HG03060 (cell line): Measurements from ENCODE around the gene RAB39A.

ENCODE experiments used
- ATAC-seq: cut with Tn5 transposase; IDR thresholded peaks from one replicate; pipeline ENCODE4 v1.9.1; 2021; ENCODE audit warnings: low read depth, moderate number of reproducible peaks; ENCODE audit not compliant: unreplicated experiment

Gene RAB39A

GRCh38 chr11:107957109-107957588, 28.9 kb downstream of the RAB39A start:
- ATAC-seq, result no peak

- ATAC-seq, result no peak
Measured at GRCh38 chr11:107961480-107961879, 33.2 kb downstream of the RAB39A start.

DNA sequence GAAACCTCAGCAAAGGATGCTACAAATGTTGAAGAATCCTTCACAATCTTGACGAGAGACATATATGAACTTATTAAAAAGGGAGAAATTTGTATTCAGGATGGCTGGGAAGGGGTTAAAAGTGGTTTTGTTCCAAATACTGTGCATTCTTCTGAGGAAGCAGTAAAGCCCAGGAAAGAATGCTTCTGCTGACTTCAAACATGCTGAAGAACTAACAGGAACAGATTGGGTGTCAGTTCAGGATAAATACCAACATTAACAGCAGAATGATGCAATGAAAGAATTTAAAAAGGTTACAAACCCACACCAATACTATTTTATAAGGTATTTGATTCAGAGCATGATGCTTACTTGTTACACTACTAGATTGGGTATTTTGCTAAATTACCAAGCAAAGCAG, 33.9 kb downstream of the RAB39A start:
- no peak for ATAC-seq

- ATAC-seq, result no peak
Measured at GRCh38 chr11:107963091-107963490, 34.8 kb downstream of the RAB39A start.

GRCh38 chr11:107969219-107969618, 41.0 kb downstream of the RAB39A start:
- ATAC-seq, result no peak

DNA sequence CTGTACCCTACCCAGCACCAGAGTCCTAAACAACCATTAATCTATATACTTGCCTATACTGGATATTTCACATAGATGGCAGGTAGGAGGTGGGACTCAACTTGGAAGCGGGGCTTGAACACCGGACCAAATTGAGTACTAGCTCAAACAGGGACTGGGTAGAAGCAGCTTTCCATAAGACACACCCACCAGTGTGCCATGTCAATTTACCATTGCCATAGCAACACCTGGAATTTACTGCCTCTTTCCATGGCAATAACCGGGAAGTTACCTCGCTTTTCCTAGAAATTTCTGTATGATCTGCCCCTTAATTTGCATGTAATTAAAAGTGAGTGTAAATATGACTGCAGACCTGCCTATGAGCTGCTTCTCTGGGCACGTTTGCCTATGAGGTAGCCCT, 41.8 kb downstream of the RAB39A start:
- no peak for ATAC-seq

GRCh38 chr11:107973641-107974040, 45.4 kb downstream of the RAB39A start:
- no peak for ATAC-seq

- no peak for ATAC-seq
Measured at GRCh38 chr11:107988397-107989158, 60.3 kb downstream of the RAB39A start.

- no peak for ATAC-seq
Measured at GRCh38 chr11:107991868-107992414, 63.7 kb downstream of the RAB39A start.

- ATAC-seq, result no peak
Measured at GRCh38 chr11:107996006-107996776, 67.9 kb downstream of the RAB39A start.

DNA sequence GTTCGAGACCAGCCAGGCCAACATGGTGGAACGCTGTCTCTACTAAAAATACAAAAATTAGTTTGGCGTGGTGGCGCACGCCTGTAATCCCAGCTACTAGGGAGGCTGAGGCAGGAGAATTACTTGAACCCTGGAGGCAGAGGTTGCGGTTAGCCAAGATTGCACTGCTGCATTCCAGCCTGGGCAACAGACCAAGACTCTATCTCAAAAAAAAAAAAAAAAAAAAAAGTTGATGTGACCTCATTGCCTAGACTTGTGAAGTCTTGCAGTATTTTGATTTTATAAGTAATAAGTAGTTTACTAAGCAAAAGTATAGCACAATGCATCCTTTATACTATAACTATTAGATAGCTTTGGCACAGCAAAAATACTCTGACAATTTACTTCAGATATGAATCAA, 70.5 kb downstream of the RAB39A start:
- ATAC-seq, result no peak

- ATAC-seq, result no peak
Measured at GRCh38 chr11:107999759-108000455, 71.7 kb downstream of the RAB39A start.

- ATAC-seq, result no peak
Measured at GRCh38 chr11:108002476-108002875, 74.2 kb downstream of the RAB39A start.

- ATAC-seq, result no peak
Measured at GRCh38 chr11:108003623-108004022, 75.4 kb downstream of the RAB39A start.

GRCh38 chr11:108007819-108008218, 79.6 kb downstream of the RAB39A start:
- no peak for ATAC-seq

GRCh38 chr11:108008656-108009496, 80.6 kb downstream of the RAB39A start, which contains the start of gene CUL5:
Gene CUL5, plus strand, starts transcription at chr11:108008898. Its CDS starts 451 bp downstream, at chr11:108009349.
- ATAC-seq, result peak; percentile 69

DNA sequence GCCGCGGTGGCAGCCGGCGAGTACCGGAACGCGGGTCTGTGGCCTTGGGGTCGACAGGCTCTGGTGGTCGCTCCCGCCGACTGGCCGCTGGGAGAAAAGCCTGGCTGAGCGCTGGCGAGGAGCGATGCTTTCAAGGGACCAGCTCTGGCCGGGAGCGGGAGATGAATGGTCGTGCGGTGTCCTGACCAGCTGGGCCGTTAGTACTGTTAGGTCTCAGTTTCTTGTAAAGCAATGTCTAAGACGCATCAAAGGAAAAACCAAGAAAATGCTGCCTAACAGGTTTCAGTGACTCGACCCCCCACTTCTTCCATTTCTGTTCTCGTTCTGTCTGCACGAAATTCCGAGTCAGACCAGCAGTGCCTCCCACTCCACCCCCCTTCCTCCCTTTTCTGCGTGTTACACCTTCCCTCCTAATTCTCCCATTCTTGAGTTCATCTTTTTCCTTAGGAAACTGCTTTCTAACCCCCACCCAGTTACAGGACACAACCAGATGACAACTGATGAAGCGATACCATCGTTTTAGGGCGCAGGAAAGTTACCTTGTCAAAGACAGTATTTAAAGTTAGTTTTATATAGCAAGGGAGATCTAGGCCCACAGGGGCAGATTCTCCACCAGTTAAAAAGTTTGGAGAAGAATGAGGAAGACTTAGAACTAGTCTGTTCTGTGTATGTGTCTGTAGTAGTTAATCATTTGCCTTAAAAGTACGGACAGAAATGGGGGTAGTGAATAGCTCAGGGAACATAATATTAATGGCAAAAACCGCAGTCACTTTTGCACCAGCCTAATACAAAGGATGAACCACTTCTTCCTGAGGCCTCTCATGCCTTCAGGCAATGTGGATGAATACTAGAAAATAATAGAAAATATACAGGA, 81.5 kb downstream of the RAB39A start:
- no peak for ATAC-seq

DNA sequence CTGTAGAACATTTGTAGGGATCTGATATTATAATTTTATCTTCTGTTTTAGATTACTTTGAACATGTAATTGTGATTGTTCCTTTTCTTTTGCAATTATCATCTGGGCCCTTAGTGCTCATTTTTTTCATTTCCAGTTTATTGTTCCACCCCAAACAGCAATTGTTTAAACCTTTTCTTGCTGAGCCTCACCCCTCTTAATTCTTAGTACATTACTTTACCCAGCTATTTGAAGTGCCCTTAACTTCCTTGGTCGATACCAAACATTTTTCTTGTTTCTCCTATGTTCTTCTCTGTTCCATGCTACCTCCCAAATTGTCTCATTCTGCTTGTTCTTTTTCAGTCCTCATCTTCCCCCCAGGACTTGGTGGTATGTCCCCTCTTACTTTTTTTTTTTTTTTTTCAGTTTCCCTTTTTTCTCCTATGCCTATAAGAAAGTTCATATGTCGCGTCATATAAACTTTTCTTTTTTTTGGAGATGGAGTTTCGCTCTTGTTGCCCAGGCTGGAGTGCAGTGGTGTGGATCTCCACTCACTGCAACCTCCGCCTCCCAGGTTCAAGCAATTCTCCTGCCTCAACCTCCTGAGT, 84.0 kb downstream of the RAB39A start:
- no peak for ATAC-seq
